ENCODE measurements around the gene HIGD2B.
A peak's percentile ranks its signal among the peaks of the same experiment; 100 is the strongest.
"Not testable (repeated sequence)": the region's sequence is repeated elsewhere in the genome, so short reads cannot be mapped to it uniquely, and the experiment has no call there.

The HIGD2B gene

DNA sequence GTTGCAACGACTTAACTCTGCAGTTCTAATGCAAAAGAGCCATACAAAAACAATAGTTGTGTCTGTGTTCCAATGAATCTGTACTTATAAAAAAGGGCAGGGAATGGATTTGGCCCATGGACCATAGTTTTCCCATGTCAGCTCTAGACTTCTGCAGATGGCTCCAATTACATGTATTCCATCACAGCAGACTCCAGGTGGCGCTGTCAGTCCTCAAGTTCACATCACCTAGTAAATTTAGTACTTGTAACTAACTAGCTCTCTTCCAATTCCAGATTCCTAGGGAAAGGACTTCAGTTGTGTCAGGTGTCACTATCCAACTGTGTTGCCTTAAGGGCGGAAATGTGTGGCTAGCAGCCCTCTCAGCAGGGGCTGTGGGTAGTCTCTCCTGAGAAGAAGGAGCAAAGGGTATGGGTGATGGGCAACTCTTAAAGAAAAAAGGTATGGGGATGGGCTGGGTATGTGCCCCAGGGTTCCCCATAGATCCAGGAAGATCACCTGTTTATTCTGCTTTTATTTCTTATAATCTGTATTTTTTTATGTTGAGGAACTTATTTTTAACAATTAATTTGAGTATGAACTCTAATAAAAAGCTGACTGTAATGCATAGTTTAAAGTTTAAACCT, 36.2 kb upstream of the HIGD2B start:
- no peak overlapping the region for H3K9ac ChIP-seq (ENCODE audit: low read length)

DNA sequence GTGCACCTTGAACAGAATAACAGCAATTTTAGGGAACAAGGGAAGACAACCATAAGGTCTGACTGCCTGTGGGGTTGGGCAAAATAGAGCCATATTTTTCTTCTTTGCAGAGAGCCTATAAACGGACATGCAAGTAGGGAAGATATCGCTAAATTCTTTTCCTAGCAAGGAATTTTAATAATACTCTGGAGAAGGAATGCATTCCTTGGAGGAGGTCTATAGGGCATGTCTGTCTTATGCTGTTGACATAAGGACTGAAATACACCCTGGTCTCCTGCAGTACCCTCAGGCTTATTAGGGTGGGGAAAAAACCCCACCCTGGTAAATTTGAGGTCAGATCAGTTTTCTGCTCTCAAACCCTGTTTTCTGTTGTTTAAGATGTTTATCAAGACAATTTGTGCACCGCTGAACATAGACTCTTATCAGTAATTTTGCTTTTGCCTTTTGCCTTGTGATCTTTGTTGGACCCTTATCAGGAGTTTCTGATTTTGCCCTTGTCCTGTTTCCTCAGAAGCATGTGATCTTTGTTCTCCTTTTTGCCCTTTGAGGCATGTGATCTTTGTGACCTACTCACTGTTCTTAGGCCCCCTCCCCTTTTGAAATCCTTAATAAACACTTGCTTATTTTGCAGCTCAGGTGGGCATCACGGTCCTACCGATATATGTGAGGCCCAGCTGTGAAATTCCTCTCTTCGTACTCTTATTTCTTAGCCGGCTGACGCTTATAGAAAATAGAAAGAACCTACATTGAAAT, 22.7 kb upstream of the HIGD2B start:
- H2BK15ac ChIP-seq (replicated peaks; ENCODE audit: low read depth); H3K79me2 ChIP-seq (ENCODE audit: control insufficient read depth, insufficient read depth, low read length); H3K27me3 ChIP-seq (ENCODE audit: insufficient read depth, low read length, poor library complexity); H3K36me3 ChIP-seq (ENCODE audit: control insufficient read depth, insufficient read depth, low read length); H3K79me1 ChIP-seq (ENCODE audit: low read length); H2BK5ac ChIP-seq (ENCODE audit: low read length); H3K4me3 ChIP-seq (ENCODE audit: low read length); H3K23ac ChIP-seq (ENCODE audit: low read length); H3K9ac ChIP-seq (ENCODE audit: low read length); DNase-seq; H3K4me1 ChIP-seq (ENCODE audit: control insufficient read depth, low read depth, low read length); H3K4me2 ChIP-seq (ENCODE audit: low read length); H3K4ac ChIP-seq (ENCODE audit: low read depth, low read length); H3K27ac ChIP-seq (ENCODE audit: low read depth, low read length); H4K5ac ChIP-seq (ENCODE audit: low read length); H2BK120ac ChIP-seq (ENCODE audit: low read depth, low read length); H3K56ac ChIP-seq (ENCODE audit: low read length); H4K8ac ChIP-seq (ENCODE audit: low read depth, low read length); H2AK5ac ChIP-seq (ENCODE audit: low read length); H3K18ac ChIP-seq (ENCODE audit: low read length): not testable (repeated sequence)
- WGBS (ENCODE audit: extremely low coverage, insufficient coverage, low lambda C conversion rate): no CpG with 5 or more reads among the region's 8 CpGs

More for the DNA sequence above, 36.2 kb upstream of the HIGD2B start:
- Histone ChIP-seq H3K4ac (ENCODE audit: low read depth, low read length) (no peak overlapping the region), H2BK15ac (replicated peaks; ENCODE audit: low read depth) (no peak overlapping the region), H3K18ac (ENCODE audit: low read length) (no peak overlapping the region), H3K27ac (ENCODE audit: low read depth, low read length) (no peak overlapping the region), H3K4me1 (ENCODE audit: control insufficient read depth, low read depth, low read length) (no peaks in the 10 kb centered on the region), H3K4me2 (ENCODE audit: low read length) (no peak overlapping the region), H2AK5ac (ENCODE audit: low read length) (no peak overlapping the region), H4K5ac (ENCODE audit: low read length) (no peak overlapping the region), H2BK5ac (ENCODE audit: low read length) (no peak overlapping the region), H4K8ac (ENCODE audit: low read depth, low read length) (no peak overlapping the region), H2BK120ac (ENCODE audit: low read depth, low read length) (no peak overlapping the region), H3K79me1 (ENCODE audit: low read length) (no peaks in the 10 kb centered on the region), H3K79me2 (ENCODE audit: control insufficient read depth, insufficient read depth, low read length) (no peaks in the 10 kb centered on the region), H3K23ac (ENCODE audit: low read length) (no peak overlapping the region), H3K36me3 (ENCODE audit: control insufficient read depth, insufficient read depth, low read length) (no peaks in the 10 kb centered on the region), H3K4me3 (ENCODE audit: low read length) (no peak overlapping the region), H3K56ac (ENCODE audit: low read length) (no peak overlapping the region), H3K27me3 (ENCODE audit: insufficient read depth, low read length, poor library complexity) (no peaks in the 10 kb centered on the region)
- peak; percentile 85 for DNase-seq
- WGBS (ENCODE audit: extremely low coverage, insufficient coverage, low lambda C conversion rate): no CpG with 5 or more reads among the region's 3 CpGs

DNA sequence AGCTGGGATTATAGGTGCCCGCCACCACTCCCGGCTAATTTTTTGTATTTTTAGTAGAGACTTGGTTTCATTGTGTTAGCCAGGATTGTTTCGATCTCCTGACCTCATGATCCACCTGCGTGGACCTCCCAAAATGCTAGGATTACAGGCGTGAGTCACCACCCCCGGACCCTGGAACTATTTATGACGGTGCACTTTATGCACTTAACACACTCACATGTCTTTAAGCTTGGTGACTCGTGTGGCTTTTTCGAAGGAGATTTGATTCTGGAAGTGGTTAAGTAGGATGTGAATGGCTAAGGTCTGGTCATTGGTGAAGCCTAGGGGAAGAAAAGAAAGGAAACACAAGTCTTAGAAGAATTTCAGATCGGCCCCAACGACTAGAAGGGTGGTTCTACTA, 20.3 kb upstream of the HIGD2B start:
- H3K4me2 ChIP-seq (ENCODE audit: low read length): no peak overlapping the region
- no peak overlapping the region for H3K9ac ChIP-seq (ENCODE audit: low read length)
- H3K36me3 ChIP-seq (ENCODE audit: control insufficient read depth, insufficient read depth, low read length): no peaks in the 10 kb centered on the region
- H3K79me2 ChIP-seq (ENCODE audit: control insufficient read depth, insufficient read depth, low read length): no peaks in the 10 kb centered on the region
- no peaks in the 10 kb centered on the region for H3K27me3 ChIP-seq (ENCODE audit: insufficient read depth, low read length, poor library complexity)
- DNase-seq: peak; percentile 5
- no peak overlapping the region for H2BK15ac ChIP-seq (replicated peaks; ENCODE audit: low read depth)
- peaks cover 2% of the 10 kb centered on the region for H3K79me1 ChIP-seq (ENCODE audit: low read length)
- H2AK5ac ChIP-seq (ENCODE audit: low read length): no peak overlapping the region
- no peak overlapping the region for H4K5ac ChIP-seq (ENCODE audit: low read length)
- no peak overlapping the region for H3K56ac ChIP-seq (ENCODE audit: low read length)
- no peak overlapping the region for H3K18ac ChIP-seq (ENCODE audit: low read length)
- H3K4me3 ChIP-seq (ENCODE audit: low read length): no peak overlapping the region
- WGBS (ENCODE audit: extremely low coverage, insufficient coverage, low lambda C conversion rate): no CpG with 5 or more reads among the region's 11 CpGs
- H2BK120ac ChIP-seq (ENCODE audit: low read depth, low read length): no peak overlapping the region
- no peak overlapping the region for H2BK5ac ChIP-seq (ENCODE audit: low read length)
- H3K4me1 ChIP-seq (ENCODE audit: control insufficient read depth, low read depth, low read length): no peaks in the 10 kb centered on the region
- no peak overlapping the region for H4K8ac ChIP-seq (ENCODE audit: low read depth, low read length)
- no peak overlapping the region for H3K23ac ChIP-seq (ENCODE audit: low read length)
- H3K27ac ChIP-seq (ENCODE audit: low read depth, low read length): no peak overlapping the region
- no peak overlapping the region for H3K4ac ChIP-seq (ENCODE audit: low read depth, low read length)

DNA sequence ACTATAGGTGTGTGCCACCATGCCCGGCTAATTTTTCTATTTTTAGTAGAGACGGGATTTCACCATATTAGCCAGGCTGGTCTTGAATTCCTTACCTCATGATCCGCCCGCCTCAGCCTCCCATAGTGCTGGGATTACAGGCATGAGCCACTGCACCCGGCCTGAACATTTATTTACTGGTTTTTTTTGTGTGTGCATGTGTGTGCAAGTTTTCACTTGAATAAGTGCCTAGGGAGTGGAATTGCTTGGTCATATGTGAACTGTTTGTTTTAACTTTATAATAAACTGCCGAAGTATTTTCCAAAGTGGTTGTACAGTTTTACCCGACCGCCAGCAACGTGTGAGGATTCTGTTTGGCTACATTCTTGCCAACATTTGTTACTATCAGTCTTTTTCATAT, 14.1 kb upstream of the HIGD2B start:
- no CpG with 5 or more reads among the region's 9 CpGs for WGBS (ENCODE audit: extremely low coverage, insufficient coverage, low lambda C conversion rate)
- no peaks in the 10 kb centered on the region for H3K79me2 ChIP-seq (ENCODE audit: control insufficient read depth, insufficient read depth, low read length)

DNA sequence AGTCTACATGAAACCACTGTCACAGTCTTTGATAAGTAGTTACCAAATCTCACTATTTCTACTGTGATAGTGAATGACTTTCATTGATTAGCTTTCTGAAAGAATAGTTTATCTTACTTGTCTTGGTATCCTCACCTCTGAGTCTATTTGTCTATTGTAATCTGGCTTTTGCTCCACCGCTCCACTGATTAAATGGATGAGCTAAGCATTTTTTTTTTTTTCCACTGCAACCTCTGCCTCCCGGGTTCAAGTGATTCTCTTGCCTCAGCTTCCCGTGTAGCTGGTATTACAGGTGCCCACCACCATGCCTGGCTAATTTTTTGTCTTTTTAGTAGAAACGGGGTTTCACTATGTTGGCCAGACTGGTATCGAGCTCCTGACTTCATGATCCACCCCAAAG, 13.0 kb upstream of the HIGD2B start:
- Histone ChIP-seq H3K79me2 (ENCODE audit: control insufficient read depth, insufficient read depth, low read length) (no peaks in the 10 kb centered on the region), H2BK5ac (ENCODE audit: low read length) (no peak overlapping the region), H2BK15ac (replicated peaks; ENCODE audit: low read depth) (no peak overlapping the region), H3K9ac (ENCODE audit: low read length) (no peak overlapping the region), H3K56ac (ENCODE audit: low read length) (no peak overlapping the region), H2AK5ac (ENCODE audit: low read length) (no peak overlapping the region), H3K79me1 (ENCODE audit: low read length) (no peaks in the 10 kb centered on the region), H3K4me3 (ENCODE audit: low read length) (no peak overlapping the region), H3K4me1 (ENCODE audit: control insufficient read depth, low read depth, low read length) (no peaks in the 10 kb centered on the region), H4K5ac (ENCODE audit: low read length) (no peak overlapping the region), H3K27ac (ENCODE audit: low read depth, low read length) (no peak overlapping the region), H3K27me3 (ENCODE audit: insufficient read depth, low read length, poor library complexity) (no peaks in the 10 kb centered on the region), H3K23ac (ENCODE audit: low read length) (no peak overlapping the region), H3K4ac (ENCODE audit: low read depth, low read length) (no peak overlapping the region), H3K18ac (ENCODE audit: low read length) (no peak overlapping the region), H3K36me3 (ENCODE audit: control insufficient read depth, insufficient read depth, low read length) (no peaks in the 10 kb centered on the region), H3K4me2 (ENCODE audit: low read length) (no peak overlapping the region), H2BK120ac (ENCODE audit: low read depth, low read length) (no peak overlapping the region), H4K8ac (ENCODE audit: low read depth, low read length) (no peak overlapping the region)
- DNase-seq: no peak
- WGBS (ENCODE audit: extremely low coverage, insufficient coverage, low lambda C conversion rate): no CpG with 5 or more reads among the region's 5 CpGs

More for the DNA sequence above, 14.1 kb upstream of the HIGD2B start:
- H3K4me1 ChIP-seq (ENCODE audit: control insufficient read depth, low read depth, low read length): no peaks in the 10 kb centered on the region
- no peak overlapping the region for H3K23ac ChIP-seq (ENCODE audit: low read length)
- H4K8ac ChIP-seq (ENCODE audit: low read depth, low read length): no peak overlapping the region
- H3K18ac ChIP-seq (ENCODE audit: low read length): no peak overlapping the region
- H3K56ac ChIP-seq (ENCODE audit: low read length): no peak overlapping the region
- no peaks in the 10 kb centered on the region for H3K27me3 ChIP-seq (ENCODE audit: insufficient read depth, low read length, poor library complexity)
- H2BK120ac ChIP-seq (ENCODE audit: low read depth, low read length): no peak overlapping the region
- no peak overlapping the region for H3K27ac ChIP-seq (ENCODE audit: low read depth, low read length)
- H2AK5ac ChIP-seq (ENCODE audit: low read length): no peak overlapping the region
- H3K79me1 ChIP-seq (ENCODE audit: low read length): peaks cover 2% of the 10 kb centered on the region
- no peak overlapping the region for H2BK5ac ChIP-seq (ENCODE audit: low read length)
- no peak overlapping the region for H3K4me3 ChIP-seq (ENCODE audit: low read length)
- H4K5ac ChIP-seq (ENCODE audit: low read length): no peak overlapping the region
- no peaks in the 10 kb centered on the region for H3K36me3 ChIP-seq (ENCODE audit: control insufficient read depth, insufficient read depth, low read length)
- no peak overlapping the region for H2BK15ac ChIP-seq (replicated peaks; ENCODE audit: low read depth)
- H3K4me2 ChIP-seq (ENCODE audit: low read length): no peak overlapping the region
- H3K4ac ChIP-seq (ENCODE audit: low read depth, low read length): no peak overlapping the region
- DNase-seq: no peak
- H3K9ac ChIP-seq (ENCODE audit: low read length): no peak overlapping the region
